Right ventricle myocardium superior (tissue), 1 donor: ENCODE results near the gene RTN4R. TPM values are rescaled to one million over a fixed set of nuclear protein-coding genes. Genes with fewer than 3 reads are reported as not detected.

ENCODE experiments used
- ATAC-seq: fragments of 200-7000 bp; cut with Tn5 transposase; one replicate; pipeline ENCODE4 v1.9.1; 2020; ENCODE audit warnings: mild to moderate bottlenecking; ENCODE audit not compliant: poor library complexity
- DNase-seq: peaks from one replicate; pipeline ENCODE4 v3.0.0-alpha.2; 2020
- intact Hi-C: fragments of 100-400 bp; cut with DNase I; formaldehyde crosslinking; loops from one replicate; pipeline ENCODE4 v1.11.2; 2022
- total RNA-seq: library from RNA; stranded (reverse); fragmentation: NEBNext Ultra II Directional; extraction: Animal tissue kit (Norgen Biotek cat#: 25700); gene quantifications from one replicate; pipeline ENCODE4 v1.2.1, GENCODE V29; 2021
- donor health status: DM: no; HTN: yes; CAD: no; lungs with severe emphysema.

RTN4R gene
- total RNA-seq, 1 donor from 2014 or later = 0.75 TPM

- intact Hi-C loops = no loop called here
Observed at GRCh38 chr22:20214853-20215252, 53.3 kb downstream of the RTN4R start.

GRCh38 chr22:20213833-20214708 lies 54.0 kb downstream of the RTN4R start:
- DNase-seq (no peak), ATAC-seq (no peak)
- intact Hi-C loops = no loop called here

More at GRCh38 chr22:20214853-20215252, 53.3 kb downstream of the RTN4R start:
- DNase-seq (no peak), ATAC-seq (no peak)

DNA sequence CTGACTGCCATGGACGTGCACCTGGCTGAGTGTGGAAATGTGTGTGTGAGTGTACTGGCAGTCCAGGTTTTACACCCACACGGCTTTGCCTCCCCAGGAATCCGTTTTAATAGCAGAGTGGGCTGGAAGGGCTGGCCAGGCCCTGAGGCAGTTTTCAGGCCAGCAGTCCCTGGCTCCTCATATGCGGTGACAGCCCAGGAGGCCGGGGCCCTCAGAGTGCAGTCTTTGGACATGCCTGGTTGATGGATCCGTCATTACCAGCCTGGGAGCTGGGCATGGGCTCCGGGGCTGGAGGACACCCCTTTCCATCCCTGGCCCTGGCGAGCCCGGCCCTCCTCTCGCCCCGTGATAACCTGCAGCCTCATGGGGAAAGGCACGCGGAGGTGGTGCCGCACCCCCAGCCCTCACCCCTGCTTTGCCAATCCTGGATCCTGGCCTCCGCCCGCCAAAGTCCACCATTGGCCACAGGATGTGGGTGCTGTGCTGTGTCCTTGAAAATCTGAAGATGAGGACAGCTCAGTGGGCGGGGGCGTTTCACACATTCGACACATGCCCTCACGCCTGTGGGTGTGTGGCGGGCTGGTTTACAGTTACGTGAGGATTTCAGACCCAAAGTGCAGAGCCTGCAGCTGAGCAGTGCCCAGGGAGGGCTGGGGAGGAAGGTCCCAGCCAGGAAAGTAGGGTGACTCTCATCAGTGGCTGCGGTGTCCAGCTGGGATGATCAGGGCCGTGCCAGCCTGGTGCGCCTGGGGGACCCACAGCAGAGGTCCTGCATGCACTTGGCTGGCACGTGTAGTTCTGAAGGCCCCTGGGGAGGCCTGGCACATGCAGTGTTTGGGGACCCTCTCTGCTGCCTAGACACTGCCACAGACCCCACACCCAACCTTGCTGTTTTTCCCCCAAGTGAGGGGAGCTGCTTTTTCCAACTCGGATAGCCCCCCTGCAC lies 55.1 kb downstream of the RTN4R start:
- no peak for ATAC-seq
- intact Hi-C loops = no loop called here
- no peak for DNase-seq

GRCh38 chr22:20211997-20212753 lies 55.9 kb downstream of the RTN4R start:
- intact Hi-C loops = no loop called here
- DNase-seq (peak; percentile 80), ATAC-seq (peak; percentile 80)

- ATAC-seq (no peak), DNase-seq (no peak)
- intact Hi-C loops = no loop called here
Observed at GRCh38 chr22:20211409-20211996, 56.6 kb downstream of the RTN4R start.

DNA sequence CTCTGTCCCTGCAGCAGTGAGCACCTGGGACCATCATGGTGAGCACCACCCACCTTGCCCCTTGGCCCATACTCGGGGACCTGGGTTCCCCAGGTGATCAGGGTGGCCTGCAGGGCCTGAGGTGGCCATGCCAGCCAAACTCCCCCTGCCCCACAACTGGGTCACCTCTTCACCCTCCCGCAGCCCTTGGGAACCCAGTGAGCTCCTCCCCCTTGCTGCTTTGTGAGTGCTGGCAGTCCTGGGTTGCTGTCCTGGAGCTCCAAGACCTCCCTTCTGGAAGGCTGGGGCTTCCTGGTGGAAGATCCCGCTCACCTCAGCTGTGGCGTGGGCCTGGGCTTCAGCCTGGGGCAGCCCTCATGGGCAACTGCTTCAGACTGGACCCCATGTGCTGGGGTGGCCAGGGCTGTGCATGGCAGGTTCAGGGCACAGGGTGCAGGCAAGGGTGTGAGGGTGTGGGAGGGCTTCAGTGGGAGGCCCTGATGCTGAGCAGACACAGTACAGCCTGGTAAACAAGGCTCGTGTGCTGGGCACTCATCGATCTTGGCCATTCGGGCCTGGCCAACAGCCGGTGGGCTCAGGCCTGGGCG lies 57.6 kb downstream of the RTN4R start:
- intact Hi-C loops = no loop called here
- DNase-seq (no peak), ATAC-seq (no peak)

DNA sequence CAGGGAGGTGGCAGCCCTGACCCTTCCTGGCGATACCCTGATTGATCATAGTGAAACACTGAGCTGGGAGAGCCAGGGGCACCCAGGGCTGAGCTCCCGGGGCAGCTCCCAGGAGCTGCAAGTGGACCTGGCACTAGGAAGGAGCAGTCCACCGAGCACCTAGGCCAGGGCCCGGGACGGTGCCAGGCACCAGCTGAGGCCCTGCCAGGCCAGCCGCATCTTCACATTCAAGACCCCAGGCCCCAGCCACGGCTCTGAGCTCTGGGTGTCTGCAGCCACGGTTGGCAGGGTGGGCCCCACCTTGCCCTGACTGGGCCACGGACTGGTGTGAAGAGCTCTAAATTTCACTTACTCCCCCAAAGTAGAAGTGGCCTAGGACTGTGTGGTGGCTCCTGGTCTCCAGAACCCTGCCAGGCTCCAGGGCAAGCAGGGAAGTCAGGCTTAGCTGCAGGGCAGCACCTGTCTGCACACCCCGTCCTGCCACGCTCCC lies 58.3 kb downstream of the RTN4R start:
- DNase-seq = no peak
- ATAC-seq = no peak
- intact Hi-C loops = no loop called here

- intact Hi-C loops = no loop called here
- ATAC-seq (no peak), DNase-seq (no peak)
Observed at GRCh38 chr22:20208713-20209310, 59.3 kb downstream of the RTN4R start.

DNA sequence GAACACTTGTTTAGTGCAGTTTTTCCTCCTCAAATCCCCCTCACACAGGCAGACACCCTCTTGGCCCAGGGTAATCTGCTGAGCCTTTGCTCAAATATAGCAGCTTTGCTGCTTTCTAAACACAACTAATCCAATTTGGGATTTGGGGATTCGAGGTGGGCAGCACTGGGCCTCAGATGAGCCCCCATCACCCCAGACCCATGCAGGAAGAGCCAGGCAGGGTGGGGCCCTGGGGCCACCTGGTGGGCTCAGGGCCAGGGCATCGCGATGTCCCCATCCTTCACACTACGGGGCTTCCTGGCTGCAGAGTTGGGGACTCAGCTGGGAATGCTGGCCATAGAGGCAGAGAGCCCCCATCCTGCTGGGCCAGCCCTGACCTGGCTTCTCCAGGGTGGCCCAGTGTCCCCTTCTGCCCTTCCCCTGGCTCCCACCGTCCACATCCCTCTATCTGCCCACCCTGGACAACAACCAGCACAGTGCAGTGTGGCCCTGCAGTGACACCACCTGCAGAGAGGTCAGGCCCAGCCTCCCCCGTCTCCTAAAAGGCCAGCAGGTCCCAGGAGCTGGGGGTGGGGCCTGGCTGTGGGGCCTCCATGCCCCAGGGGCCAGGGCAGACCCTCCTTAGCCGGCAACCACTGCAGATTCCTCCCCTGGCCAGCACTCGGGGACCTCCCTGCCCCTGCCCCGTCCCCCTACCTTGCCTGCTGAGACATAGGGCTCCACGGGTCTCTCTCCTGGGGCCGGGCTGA lies 60.7 kb downstream of the RTN4R start:
- intact Hi-C loops = no loop called here
- no peak for DNase-seq
- no peak for ATAC-seq

DNA sequence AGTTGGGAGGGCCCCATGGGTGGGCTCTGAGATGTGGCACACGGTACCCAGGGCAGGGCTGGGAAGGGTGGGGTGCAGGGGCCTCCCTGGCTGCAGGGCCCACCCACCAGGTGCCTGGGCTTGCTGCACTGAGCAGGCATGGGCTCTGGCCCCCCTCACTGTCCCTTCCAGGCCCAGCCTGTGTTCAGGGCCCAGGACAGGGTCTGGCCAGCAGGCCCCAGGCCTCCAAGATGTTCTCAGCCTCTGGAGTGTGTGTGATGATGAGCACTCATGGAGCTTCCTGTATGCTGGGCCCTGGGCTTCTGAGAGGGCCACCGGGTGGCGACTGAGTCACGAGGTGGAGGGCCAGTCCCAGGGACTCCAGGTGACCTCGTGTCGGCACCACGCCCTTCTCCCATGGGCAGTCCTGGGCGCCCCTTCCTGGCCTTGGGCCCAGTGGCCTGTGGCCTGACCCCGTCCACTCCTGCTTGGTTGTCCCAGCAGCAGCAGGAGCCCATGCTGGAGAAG lies 61.4 kb downstream of the RTN4R start:
- peak; percentile 14 for ATAC-seq
- DNase-seq = peak; percentile 55
- intact Hi-C loops = no loop called here

DNA sequence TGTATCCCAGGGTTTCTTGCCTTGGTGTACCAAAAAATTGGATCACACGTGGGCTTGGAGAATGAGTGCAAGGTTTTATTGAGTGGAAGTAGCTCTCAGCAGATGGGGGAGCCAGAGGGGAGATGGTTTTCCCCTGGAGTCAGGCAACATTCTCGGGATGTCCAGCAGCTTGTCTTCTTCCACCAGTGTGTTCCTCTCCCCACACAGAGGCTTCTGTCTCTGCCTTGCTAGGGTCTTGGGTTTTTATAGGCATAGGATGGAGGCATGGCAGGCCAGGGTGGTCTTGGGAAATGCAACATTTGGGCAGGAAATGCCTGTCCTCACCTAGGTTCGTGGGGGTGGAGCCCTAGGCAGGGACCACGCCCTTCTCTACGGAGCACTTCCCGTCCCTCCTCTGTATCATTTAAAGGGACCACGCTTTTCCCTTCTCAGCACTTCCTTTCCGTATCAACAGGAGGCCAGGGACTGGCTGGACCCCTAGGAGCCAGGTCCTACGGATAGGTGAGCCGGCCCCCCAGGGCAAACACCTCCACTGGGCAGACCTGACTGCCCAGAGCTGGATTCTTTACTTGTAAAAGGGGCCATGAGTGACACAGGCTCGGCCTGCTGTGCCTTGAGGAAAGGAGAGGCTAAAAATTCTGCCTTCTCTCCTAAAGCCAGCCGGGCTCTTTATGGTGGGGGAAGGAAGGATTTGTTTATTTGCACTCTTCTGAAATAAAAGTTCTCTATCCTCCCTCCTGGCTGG lies 62.0 kb downstream of the RTN4R start:
- DNase-seq (peak; percentile 80), ATAC-seq (peak; percentile 82)
- intact Hi-C loops = no loop called here

- no peak for ATAC-seq
- intact Hi-C loops = no loop called here
- no peak for DNase-seq
Observed at GRCh38 chr22:20205464-20205963, 62.6 kb downstream of the RTN4R start.

DNA sequence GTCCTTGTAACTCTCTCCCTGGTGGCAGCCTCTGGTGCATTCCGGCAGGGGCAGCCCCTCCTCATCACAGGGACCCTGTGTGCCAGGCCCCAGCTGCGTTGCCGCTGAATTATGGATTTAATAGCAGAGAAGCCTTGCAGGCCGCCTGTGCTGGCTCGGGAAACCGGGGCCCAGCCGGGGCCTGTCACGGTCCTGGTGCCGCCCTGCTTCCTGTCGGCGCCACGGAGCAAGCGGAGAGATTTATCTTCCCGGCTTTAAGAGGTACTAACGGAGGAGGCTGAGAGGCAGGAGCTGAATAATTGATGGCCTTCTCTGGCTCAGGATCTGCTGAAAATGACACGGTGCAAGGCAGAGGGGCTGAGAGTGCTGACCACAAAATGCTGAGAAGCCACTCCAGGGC lies 63.3 kb downstream of the RTN4R start:
- DNase-seq (no peak), ATAC-seq (no peak)
- intact Hi-C loops = no loop called here

DNA sequence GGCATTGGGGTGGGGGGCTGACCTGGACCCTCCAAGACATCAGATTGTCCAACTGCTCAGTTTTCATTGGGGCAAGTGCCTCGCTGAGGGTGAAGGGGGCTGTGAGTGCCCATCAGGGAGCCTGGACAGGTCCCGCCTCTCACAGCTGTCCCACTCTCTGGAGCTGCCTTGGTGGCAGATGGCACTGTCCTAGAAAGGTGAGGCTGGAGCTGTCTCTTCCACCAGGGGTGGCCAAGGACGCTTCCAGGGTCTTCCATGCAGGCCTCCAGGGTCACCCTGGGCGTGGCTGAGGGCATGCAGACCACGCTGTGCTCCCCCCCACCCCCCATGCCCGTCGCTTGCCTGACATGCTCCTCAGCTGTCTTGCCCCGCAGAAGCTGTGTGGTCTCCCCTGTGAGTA lies 63.8 kb downstream of the RTN4R start:
- no peak for DNase-seq
- ATAC-seq = no peak
- intact Hi-C loops = no loop called here

GRCh38 chr22:20203552-20204201 lies 64.4 kb downstream of the RTN4R start:
- intact Hi-C loops = no loop called here
- DNase-seq = peak; percentile 56
- peak; percentile 47 for ATAC-seq
